Myocyte (in vitro differentiated cells): ENCODE results near the gene APOBEC3F. TPM values are rescaled to one million over a fixed set of nuclear protein-coding genes. Genes with fewer than 3 reads are reported as not detected.
"Not testable (repeated sequence)": the region's sequence is repeated elsewhere in the genome, so short reads cannot be mapped to it uniquely, and the experiment has no call there.

Experiments
- DNase-seq: peaks from one replicate; pipeline ENCODE4 v3.0.0-alpha.2; 2012; ENCODE audit warnings: low read depth
- polyA plus RNA-seq: library from polyadenylated mRNA; unstranded; fragments of >200 nt; gene quantifications from one replicate; pipeline ENCODE4 v1.2.1, GENCODE V29; 2012; ENCODE audit warnings: missing spikeins
- total RNA-seq: library from RNA; depleted of rRNA; stranded (reverse); fragments of >200 nt; gene quantifications from 2 replicates; pipeline ENCODE4 v1.2.3, GENCODE V29; 2014

APOBEC3F gene
- total RNA-seq = 0.08 and 0.21 TPM in 2 replicates
- 2.4 TPM for polyA plus RNA-seq

DNA sequence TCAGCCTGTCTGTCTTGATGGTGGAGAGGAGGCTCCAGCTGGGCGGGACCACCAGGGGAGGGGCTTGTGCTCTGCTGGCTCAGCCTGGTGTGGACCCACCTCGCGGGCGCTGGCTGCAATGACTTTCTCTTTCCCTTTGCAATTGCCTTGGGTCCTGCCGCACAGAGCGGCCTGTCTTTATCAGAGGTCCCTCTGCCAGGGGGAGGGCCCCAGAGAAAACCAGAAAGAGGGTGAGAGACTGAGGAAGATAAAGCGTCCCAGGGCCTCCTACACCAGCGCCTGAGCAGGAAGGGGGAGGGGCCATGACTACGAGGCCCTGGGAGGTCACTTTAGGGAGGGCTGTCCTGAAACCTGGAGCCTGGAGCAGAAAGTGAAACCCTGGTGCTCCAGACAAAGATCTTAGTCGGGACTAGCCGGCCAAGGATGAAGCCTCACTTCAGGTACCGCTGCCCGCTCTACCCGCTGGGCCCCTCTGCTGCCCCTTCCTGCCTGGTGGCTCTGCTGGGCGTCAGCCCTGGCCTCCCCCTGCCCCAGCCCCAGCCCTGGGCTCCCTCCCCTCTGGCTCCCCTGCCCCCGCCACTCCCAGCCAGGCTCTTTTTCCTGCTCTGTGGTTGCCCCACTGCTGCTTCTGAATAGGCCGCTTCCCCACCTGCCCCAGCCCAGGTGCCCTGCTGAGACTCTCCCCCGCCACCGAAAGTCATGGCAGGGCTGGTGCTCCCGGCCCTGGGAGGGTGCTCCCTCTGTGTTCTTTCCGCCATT is at the start of gene APOBEC3F:
Gene APOBEC3F (plus strand): TSS at position 327 of the 759 bp plus-strand sequence. CDS start 97 bp downstream, at position 424.
- peak; percentile 36 for DNase-seq

DNA sequence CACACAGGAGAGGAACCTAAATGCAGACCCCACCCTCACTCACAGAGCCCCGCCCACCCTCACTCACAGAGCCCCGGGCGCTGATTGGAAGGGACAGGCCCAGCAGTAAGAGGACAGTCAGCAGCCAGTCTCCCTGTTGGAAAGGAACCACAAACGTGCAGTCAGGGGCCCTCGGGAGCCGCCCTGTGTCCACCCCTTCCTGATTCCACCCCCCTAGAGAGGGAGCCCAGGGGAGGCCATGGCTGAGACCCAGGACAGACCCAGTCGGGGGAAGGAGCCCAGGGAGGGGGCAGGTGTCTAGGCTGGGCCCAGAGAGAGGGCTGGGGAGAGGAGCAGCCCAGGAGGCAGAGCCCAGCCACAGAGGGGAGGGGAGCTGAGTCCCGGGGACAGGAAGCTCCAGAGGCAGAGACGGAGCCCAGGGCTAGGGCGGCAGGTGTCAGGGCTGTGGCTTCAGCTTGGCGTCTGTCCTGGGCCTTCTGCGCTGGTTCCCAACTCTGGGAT is 47.7 kb upstream of the APOBEC3F start:
- peak; percentile 69 for DNase-seq

DNA sequence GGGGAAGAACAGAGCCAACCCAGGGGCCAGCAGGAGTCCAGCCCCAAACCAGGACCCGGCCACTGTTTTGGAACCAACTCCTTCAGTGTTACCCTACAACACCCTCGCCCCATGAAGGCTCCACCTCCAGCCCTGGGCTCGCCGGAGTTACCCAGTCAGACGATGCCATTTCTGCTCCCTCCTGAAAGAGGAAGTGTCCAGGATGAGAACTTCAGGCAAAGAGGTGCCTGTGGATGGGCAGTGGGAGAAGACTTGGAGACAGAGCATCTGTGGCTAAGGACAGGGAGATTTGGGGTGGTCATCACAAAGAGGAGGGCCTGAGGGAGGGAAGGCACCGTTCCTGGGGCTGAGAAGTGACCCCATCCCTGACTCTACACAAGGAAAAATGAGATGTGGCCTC is 44.6 kb upstream of the APOBEC3F start:
- DNase-seq = no peak

DNA sequence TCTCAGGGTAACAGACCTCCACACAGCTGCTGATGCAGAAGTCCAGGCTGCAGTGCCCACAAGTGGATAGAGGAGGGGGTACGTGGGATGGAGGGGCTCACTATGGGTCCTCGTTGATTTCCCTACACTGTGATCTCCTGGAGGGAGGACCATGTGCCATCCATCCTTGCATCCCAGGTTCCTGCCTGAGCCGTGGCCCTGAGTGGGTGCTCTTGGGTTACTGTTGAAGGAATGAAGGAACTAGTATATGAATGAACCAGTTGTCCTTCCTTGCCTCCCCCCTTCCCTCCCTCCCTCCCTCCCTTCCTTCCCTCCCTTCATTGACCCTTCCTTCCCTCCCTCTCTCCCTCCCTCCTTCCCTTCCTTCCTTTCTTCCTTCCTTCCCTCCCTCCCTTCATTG is 43.1 kb upstream of the APOBEC3F start:
- DNase-seq = no peak

DNA sequence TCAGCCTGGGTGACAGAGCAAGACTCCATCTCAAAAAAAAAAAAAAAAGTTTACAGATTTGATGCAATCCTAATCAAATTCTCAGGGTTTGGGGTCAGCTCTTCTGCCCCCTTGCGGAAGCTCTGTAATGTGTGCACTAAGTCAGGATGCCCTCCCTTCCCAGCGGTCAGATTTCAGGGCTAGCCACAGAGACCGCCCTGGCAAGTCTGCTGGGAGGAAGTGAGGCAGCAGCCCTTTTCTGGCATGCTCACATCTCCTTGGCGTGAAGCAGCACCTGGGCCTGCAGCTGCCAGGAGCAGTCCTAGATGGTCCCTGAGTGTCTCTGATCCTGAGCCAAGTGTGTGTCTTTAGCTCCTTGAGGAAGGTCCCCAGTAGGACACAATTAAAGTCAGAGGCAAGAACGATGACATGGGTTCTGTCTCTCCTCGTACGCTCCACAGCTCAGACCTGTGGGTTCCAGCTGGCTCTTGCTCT is 37.5 kb upstream of the APOBEC3F start:
- DNase-seq = peak; percentile 93

DNA sequence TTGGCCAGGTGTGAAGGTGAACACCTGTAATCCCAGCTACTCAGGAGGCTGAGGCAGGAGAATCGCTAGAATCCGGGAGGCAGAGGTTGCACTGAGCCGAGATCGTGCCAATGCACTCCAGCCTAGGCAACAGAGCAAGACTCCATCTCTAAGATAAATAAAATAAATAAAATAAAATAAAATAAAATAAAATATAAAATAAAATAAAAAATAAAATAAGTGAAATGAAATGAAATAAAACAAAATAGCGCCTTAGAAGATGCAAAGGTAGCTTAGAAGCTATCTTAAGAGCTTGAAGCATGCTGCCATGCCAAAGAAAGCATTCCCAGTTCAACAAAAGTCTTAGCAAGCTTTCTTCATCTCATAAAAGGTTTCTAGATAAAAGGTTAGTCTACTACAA is 33.5 kb upstream of the APOBEC3F start:
- DNase-seq = no peak

DNA sequence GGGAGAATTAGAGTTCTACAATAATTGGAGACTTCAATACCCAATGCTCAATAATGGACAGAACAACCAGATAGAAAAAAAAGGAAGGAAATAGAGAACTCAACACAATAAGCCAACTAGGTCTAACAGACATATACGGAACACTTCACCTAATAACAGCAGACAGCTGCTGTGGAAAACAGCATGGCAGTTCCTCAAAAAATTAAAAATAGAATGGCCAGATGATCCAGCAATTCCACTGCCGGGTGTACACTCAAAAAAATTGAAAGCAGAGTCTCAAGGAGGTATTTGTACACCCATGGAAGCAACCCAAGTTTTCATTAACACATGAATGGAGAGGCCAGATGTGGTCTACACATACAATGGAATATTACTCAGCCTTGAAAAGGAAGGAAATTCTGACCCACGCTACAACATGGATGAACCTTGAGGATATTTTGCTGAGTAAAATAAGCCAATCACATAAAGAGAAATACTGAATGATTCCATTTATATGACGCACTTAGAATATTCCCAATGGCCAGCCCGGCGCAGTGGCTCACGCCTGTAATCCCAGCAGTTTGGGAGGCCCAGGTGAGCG is 32.3 kb upstream of the APOBEC3F start:
- peak; percentile 49 for DNase-seq

DNA sequence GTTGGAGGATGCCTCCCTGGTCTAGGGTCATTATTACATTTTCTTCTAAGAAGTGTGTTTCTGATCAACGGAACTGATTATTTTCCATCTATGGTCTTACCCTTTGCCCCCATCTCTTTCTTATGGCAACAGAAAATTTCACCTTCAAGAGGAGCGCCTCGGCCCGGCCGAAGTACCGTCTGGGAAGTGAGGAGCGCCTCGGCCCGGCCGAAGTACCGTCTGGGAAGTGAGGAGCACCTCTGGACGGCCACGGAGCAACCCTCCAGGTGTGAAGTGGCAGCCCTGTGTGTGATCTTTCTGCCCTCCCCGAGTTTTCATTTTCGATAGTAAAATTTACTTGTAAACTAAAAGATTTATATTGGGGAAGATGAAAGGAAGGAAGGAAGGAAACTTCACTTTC is 29.7 kb upstream of the APOBEC3F start:
- DNase-seq = no peak

DNA sequence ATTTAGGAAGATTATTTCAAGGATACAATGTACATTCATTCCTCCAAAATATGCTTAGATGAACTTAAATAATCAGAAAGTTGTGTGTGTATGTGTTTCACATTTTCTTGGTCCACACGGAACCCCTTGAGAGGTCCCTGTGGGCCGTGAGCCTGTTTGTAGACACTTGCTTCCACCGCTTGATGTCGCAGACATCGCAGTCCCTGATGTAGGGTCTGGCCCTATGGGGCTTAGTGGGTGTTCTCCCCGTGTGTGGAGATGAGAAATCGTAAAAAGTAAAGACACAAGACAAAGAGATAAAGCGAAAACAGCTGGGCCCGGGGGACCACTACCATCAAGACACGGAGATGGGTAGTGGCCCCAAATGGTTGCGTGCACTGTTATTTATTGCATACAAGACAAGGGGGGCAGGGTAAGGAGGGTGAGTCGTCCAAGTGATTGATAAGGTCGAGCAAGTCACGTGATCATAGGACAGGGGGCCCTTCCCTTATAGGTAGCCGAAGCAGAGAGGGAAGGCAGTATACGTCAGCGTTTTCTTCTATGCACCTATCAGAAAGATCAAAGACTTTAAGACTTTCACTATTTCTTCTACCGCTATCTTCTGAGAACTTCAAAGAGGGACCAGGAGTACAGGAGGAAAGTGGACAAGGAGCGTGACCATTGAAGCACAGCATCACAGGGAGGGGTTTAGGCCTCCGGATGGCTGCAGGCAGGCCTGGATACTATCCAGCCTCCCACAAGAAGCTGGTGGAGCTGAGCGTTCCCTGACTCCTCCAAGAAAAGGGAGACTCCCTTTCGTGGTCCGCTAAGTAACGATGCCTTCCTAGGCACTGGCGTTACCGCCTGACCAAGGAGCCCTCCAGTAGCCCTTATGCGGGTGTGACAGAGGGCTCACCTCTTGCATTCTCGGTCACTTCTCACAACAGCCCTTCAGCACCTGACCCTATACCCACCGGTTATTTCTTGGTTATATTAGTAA is 27.8 kb upstream of the APOBEC3F start:
- no peak for DNase-seq

DNA sequence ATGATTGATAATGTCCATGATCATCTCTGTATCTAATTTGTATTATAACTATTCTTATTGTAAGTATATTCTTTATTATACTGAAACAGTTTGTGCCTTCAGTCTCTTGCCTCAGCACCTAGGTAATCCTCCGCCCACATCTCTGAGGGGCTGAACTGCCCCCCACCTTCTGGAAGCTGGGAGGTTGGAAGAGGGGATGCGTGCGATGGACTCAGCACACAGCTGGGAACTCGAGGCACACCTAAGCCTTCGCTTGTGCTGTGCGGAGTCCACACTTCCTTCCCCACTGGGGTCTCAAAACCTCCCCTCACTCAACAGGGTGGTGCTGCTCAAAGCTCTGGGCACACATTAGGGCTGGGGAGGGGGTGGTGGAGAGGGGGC is 27.1 kb upstream of the APOBEC3F start:
- DNase-seq = not testable (repeated sequence)

DNA sequence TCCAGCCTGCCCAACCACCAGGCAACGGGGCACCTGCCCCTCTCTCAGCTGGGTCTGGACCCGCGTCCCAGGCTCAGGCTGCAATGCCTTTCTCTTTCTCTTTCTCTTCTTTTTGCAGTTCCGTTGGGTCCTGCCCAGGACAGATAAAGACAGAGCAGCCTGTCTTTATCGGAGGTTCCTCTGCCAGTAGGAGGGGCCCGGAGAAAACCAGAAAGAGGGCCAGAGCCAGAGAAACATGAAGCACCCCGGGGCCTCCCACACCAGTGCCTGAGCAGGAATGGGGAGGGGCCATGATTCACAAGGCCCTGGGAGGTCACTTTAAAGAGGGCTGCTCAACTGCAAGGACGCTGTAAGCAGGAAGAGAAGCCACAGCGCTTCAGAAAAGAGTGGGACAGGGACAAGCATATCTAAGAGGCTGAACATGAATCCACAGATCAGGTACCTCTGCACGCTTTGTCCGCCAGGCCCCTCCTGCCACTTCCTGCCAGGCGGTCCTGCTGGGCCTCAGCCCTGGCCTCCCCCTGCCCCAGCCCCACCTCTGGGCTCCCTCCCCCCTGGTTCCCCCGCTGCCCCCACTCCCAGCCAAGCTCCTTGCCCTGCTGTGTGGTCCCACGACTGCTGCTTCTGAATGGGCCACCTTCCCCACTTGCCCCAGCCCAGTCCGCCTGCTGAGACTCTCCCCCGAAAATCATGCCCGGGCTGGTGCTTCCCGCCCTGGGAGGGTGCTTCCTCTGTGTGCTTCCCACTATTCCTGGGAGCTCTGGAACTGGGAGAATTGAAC is 26.5 kb upstream of the APOBEC3F start, which contains the start of gene APOBEC3C:
Gene APOBEC3C (plus strand): TSS at position 316 of the 781 bp plus-strand sequence. CDS start 106 bp downstream, at position 422.
- peak; percentile 83 for DNase-seq

DNA sequence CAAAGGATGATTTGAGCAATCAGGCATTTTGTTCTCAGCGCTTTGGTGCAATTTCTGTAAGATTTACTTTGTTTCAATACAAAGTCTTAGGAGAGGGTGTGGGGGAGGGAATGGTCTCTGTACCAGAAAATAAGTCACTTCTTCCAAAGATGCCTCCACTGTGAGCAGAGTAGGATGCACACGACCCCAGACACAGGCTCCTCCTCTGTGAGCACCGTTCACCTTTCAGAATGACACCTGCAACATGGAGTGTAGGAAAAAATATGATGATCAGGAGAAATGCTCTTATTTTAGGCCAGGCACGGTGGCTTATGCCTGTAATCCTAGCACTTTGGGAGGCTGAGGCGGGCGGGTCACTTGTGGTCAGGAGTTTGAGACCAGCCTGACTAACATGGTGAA is 25.9 kb upstream of the APOBEC3F start:
- DNase-seq = peak; percentile 6

DNA sequence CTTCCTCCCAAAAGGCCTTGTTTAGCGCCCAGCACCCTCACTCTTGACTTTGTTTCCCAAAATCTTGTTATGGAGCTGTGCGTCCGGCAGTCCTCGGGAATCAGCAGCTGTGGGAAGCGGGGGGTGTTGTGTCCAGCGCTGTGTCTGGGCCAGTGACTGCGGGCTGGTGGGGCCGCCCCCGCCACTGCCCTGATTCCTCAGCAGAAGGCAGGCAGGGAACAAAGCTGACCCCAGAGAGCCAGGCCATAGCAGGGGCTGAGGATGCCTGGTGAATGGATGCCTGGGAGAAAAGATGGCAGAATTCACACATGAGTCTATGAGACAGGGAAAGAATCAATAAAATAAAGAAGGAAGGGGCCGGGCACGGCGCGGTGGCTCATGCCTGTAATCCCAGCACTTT is 24.1 kb upstream of the APOBEC3F start:
- no peak for DNase-seq

DNA sequence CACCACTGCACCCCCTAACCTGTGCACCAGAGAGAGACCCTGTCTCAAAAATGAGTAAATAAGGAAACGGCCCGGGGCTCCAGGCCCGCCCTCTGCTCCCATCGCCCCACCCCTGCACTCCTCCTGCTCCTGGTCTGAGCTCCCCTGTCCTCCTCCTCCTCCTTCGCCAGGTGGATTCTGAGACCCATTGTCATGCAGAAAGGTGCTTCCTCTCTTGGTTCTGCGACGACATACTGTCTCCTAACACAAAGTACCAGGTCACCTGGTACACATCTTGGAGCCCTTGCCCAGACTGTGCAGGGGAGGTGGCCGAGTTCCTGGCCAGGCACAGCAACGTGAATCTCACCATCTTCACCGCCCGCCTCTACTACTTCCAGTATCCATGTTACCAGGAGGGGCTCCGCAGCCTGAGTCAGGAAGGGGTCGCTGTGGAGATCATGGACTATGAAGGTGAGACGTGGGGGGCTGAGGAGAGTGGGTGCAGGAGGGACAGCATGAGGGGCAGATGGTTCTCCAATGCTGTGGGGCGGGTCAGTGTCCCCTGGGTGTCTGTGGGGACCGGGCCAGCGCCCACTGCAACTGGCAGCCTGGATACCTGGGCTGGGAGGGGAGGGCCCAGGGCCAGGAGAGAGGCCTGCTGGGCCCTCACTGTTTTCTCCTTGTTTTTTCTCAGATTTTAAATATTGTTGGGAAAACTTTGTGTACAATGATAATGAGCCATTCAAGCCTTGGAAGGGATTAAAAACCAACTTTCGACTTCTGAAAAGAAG is 22.9 kb upstream of the APOBEC3F start:
- no peak for DNase-seq

DNA sequence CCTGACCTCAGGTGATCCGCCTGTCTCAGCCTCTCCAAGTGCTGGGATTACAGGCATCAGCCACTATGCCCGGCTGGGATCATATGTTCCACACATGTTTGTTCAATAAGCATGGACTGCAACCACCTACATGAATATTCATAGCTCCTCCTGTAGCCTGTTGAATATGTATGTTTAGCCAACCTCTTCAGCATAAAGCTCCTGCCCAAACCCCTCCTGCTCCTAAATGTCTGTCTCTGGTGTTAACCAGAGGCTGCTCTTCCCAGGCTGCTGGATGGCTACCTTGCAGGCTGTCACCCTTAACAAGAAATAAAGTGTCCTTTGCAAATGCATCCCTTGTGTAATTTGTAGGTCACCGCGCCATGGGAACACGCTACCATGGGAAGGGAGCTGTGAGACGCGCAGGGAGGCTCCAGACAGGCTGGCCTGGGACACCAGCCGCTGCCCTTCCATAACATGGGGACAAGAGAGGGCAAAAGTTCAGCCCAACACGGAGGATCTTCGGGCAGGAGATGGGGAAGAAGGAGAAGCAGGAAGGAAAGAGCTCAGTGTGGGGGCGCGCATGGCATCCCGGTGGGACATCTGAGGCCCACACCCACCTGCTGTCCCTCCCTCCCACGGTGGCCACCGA is 20.5 kb upstream of the APOBEC3F start:
- DNase-seq = not testable (repeated sequence)

DNA sequence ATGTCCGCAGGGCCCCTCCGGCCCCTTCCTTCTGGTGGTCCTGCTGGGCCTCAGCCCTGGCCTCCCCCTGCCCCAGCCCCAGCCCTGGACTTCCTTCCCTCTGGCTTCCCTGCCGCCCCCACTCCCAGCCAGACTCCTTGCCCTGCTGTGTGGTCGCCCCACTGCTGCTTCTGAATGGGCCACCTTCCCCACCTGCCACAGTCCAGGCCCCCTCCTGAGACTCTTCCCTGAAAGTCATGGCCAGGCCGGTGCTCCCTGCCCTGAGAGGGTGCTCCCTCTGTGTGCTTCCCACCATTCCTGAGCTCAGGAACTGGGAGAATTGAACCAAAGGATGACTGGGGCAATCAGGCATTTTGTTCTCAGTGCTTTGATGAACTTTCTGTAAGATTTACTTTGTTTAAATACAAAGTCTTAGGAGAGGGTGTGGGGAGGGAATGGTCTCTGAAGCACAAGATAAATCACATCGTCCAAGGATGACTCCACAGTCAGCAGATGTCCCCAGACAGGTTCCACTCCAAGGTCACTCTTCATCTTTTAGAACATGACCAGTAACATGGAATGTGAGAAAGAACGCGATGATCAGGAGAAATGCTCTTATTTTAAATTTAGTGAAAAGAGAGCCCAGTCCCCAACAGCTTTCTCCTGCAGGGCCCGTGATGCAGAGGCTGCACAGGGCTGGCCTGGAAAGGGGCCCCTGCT is 19.0 kb upstream of the APOBEC3F start:
- no peak for DNase-seq

DNA sequence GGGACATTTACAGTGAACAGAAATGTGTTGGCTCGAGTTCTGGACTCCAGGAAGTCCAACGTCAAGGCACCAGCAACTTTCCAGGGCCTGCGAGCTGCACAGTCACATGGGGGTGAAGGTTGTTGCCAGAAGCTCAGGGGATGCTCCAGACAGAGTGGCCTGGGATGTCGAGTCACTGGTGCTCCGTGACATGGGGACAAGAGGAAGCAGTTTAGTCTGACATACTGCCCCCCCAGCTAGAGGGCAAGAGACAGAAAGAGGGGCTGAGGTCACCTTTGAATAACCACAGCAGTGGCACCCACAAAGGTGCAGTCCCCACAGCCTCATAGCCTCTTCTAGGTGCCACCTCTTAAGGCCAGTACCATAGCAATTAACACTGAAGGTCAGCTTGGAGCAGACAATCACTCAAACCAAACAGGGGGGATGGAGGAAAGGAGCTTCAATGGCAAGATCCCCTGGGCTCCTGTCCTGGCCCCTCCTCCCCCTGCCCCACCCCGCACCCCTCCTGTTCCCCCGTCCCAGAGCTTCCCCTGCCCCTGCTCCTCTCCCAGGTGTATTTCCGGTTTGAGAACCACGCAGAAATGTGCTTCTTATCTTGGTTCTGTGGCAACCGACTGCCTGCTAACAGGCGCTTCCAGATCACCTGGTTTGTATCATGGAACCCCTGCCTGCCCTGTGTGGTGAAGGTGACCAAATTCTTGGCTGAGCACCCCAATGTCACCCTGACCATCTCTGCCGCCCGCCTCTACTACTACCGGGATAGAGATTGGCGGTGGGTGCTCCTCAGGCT is 15.9 kb upstream of the APOBEC3F start:
- DNase-seq = no peak
